Non-pigmented ciliary epithelial cell (primary cell): Measurements from ENCODE around the gene PAPPA.
A peak's percentile ranks its signal among the peaks of the same experiment; 100 is the strongest.

Experiments used
- DNase-seq: peaks from one replicate; pipeline ENCODE4 v3.0.0-alpha.2; 2010; ENCODE audit warnings: low read depth

PAPPA gene

GRCh38 chr9:116316246-116316645 lies 162.7 kb downstream of the PAPPA start:
- no peak for DNase-seq

GRCh38 chr9:116317503-116317902 lies 163.9 kb downstream of the PAPPA start:
- DNase-seq: no peak

GRCh38 chr9:116318468-116319374 lies 165.1 kb downstream of the PAPPA start:
- peak; percentile 61 for DNase-seq

- DNase-seq: no peak
These were observed 165.9 kb downstream of the PAPPA start for GRCh38 chr9:116319480-116319879.

GRCh38 chr9:116320290-116320689 lies 166.7 kb downstream of the PAPPA start:
- DNase-seq: no peak

- no peak for DNase-seq
These were observed 168.9 kb downstream of the PAPPA start for GRCh38 chr9:116322521-116322920.

GRCh38 chr9:116323012-116323411 lies 169.4 kb downstream of the PAPPA start:
- DNase-seq: no peak

- no peak for DNase-seq
These were observed 170.0 kb downstream of the PAPPA start for GRCh38 chr9:116323571-116323970.

- DNase-seq: no peak
These were observed 172.3 kb downstream of the PAPPA start for GRCh38 chr9:116325924-116326323.

GRCh38 chr9:116327701-116328405 lies 174.3 kb downstream of the PAPPA start:
- DNase-seq: peak; percentile 13

- no peak for DNase-seq
These were observed 175.9 kb downstream of the PAPPA start for GRCh38 chr9:116329470-116329869.

GRCh38 chr9:116331241-116331640 lies 177.7 kb downstream of the PAPPA start:
- no peak for DNase-seq

GRCh38 chr9:116332090-116332489 lies 178.5 kb downstream of the PAPPA start:
- DNase-seq: no peak

- DNase-seq: no peak
These were observed 179.7 kb downstream of the PAPPA start for GRCh38 chr9:116333254-116333653.

GRCh38 chr9:116334546-116335150 lies 181.1 kb downstream of the PAPPA start:
- DNase-seq: no peak

- no peak for DNase-seq
These were observed 181.8 kb downstream of the PAPPA start for GRCh38 chr9:116335392-116335791.

GRCh38 chr9:116336133-116336862 lies 182.7 kb downstream of the PAPPA start:
- DNase-seq: no peak

- DNase-seq: peak; percentile 63
These were observed 183.4 kb downstream of the PAPPA start for GRCh38 chr9:116337015-116337414.

- no peak for DNase-seq
These were observed 186.7 kb downstream of the PAPPA start for GRCh38 chr9:116340270-116340669.

GRCh38 chr9:116342061-116342460 lies 188.5 kb downstream of the PAPPA start:
- DNase-seq: no peak

GRCh38 chr9:116342941-116343340 lies 189.3 kb downstream of the PAPPA start:
- DNase-seq: no peak

GRCh38 chr9:116344416-116344815 lies 190.8 kb downstream of the PAPPA start:
- no peak for DNase-seq
